IPS-20b (cell line): ENCODE data around the gene GARIN6.

Source experiments
- H3K27ac ChIP-seq: one replicate; pipeline ENCODE4 v1.5.1; 2013; ENCODE audit warnings: low read length
- H3K27me3 ChIP-seq: 2 replicates; pipeline ENCODE4 v1.6.1; 2013; ENCODE audit warnings: mild to moderate bottlenecking, low read length, inconsistent platforms; ENCODE audit not compliant: insufficient read depth
- H3K36me3 ChIP-seq: 2 replicates; pipeline ENCODE4 v1.6.1; 2013; ENCODE audit warnings: low read depth, mild to moderate bottlenecking, inconsistent platforms, low read length, moderate library complexity; ENCODE audit not compliant: insufficient read depth
- H3K4me1 ChIP-seq: 2 replicates; pipeline ENCODE4 v1.6.1; 2013; ENCODE audit warnings: mild to moderate bottlenecking, control low read depth, inconsistent platforms, low read length, moderate library complexity; ENCODE audit not compliant: insufficient read depth
- H3K4me3 ChIP-seq: 2 replicates; pipeline ENCODE4 v1.5.1; 2013; ENCODE audit warnings: mild to moderate bottlenecking, low read length, inconsistent platforms
- H3K9ac ChIP-seq: 2 replicates; pipeline ENCODE4 v1.6.1; 2013; ENCODE audit warnings: low read depth, mild to moderate bottlenecking, inconsistent platforms, low read length, moderate library complexity
- H3K9me3 ChIP-seq: 2 replicates; pipeline ENCODE4 v1.6.1; 2013; ENCODE audit warnings: mild to moderate bottlenecking, low read depth, low read length, inconsistent platforms; ENCODE audit not compliant: insufficient read depth

GARIN6 gene

GRCh38 chr12:99648183-99648582 is 630 bp downstream of the GARIN6 start:
- H3K9ac ChIP-seq = no peak overlapping the region

DNA sequence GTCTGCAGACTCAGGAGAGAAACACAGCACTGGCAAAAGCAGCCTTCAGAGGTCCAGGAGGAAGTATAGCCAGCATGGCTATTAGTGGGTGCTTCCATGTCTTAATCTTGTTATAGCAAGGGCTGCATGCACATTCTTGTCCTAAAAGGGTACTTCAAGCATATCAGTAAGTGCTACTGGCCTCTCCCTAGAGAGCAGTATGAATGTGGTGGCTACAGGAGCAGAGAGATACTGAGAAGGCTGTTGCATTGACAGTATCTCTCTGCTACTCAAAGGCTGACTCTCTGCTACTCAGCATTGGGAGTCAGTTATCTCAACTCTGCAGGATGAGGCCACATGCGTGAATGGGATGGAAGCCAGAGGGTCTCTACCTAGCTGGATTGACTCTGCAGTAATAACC is 2.0 kb downstream of the GARIN6 start:
- H3K27ac ChIP-seq = no peak overlapping the region
- H3K9ac ChIP-seq = no peak overlapping the region
- H3K9me3 ChIP-seq = no peaks in the 10 kb centered on the region
- H3K36me3 ChIP-seq = no peaks in the 10 kb centered on the region
- H3K27me3 ChIP-seq = no peaks in the 10 kb centered on the region
- no peaks in the 10 kb centered on the region for H3K4me1 ChIP-seq
- H3K4me3 ChIP-seq = no peak overlapping the region

More at GRCh38 chr12:99648183-99648582, 630 bp downstream of the GARIN6 start:
- Histone ChIP-seq H3K4me3 (no peak overlapping the region), H3K9me3 (no peaks in the 10 kb centered on the region), H3K27ac (no peak overlapping the region), H3K4me1 (no peaks in the 10 kb centered on the region), H3K36me3 (no peaks in the 10 kb centered on the region), H3K27me3 (no peaks in the 10 kb centered on the region)

DNA sequence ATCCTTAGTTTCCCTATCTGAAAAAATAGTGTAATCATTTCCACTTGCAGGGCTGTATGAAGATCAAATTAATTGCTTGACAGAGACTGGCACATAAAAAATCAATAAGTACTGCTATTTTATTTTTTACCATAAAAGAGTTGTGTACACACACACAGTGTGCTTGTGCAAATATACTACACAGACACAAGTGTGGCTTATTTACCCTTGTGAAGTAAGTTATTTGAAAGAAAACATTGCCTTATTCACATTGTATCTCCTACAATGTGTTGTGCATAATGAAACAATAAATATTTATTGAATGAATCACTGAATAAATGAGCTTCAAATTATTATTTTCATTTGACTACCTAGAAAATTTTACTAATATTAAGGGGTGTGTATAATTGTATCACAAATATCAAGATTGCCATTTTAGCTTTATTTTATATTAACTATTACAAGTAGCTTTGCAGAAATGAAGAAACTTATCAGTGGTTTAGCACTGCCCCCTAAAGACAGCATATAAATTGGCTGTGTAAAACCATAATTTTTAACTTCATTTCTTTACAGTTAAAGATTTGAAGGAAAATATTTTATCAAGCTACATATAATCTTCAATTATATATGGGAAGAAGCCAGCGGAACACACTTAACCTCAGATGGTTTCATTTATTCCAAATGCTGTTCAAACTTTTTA is 11.3 kb downstream of the GARIN6 start:
- H3K36me3 ChIP-seq = no peaks in the 10 kb centered on the region
- H3K4me3 ChIP-seq = no peak overlapping the region
- no peaks in the 10 kb centered on the region for H3K27me3 ChIP-seq
- peaks cover 8% of the 10 kb centered on the region; the same call in 1 of the 2 replicates for H3K4me1 ChIP-seq
- no peak overlapping the region for H3K9ac ChIP-seq
- H3K27ac ChIP-seq = no peak overlapping the region
- no peaks in the 10 kb centered on the region for H3K9me3 ChIP-seq

- no peak overlapping the region for H3K4me3 ChIP-seq
- no peaks in the 10 kb centered on the region for H3K27me3 ChIP-seq
- no peak overlapping the region for H3K9ac ChIP-seq
- peaks cover 8% of the 10 kb centered on the region; the same call in 1 of the 2 replicates for H3K9me3 ChIP-seq
- H3K27ac ChIP-seq = no peak overlapping the region
- peaks cover 19% of the 10 kb centered on the region for H3K4me1 ChIP-seq
- no peaks in the 10 kb centered on the region for H3K36me3 ChIP-seq
Observed at GRCh38 chr12:99670635-99671034, 23.1 kb downstream of the GARIN6 start.

- H3K9ac ChIP-seq = no peak overlapping the region
- H3K4me3 ChIP-seq = no peak overlapping the region
- H3K4me1 ChIP-seq = no peaks in the 10 kb centered on the region
- H3K27ac ChIP-seq = no peak overlapping the region
- no peaks in the 10 kb centered on the region for H3K27me3 ChIP-seq
- H3K9me3 ChIP-seq = no peaks in the 10 kb centered on the region
- no peaks in the 10 kb centered on the region for H3K36me3 ChIP-seq
Observed at GRCh38 chr12:99680276-99680675, 32.7 kb downstream of the GARIN6 start.

DNA sequence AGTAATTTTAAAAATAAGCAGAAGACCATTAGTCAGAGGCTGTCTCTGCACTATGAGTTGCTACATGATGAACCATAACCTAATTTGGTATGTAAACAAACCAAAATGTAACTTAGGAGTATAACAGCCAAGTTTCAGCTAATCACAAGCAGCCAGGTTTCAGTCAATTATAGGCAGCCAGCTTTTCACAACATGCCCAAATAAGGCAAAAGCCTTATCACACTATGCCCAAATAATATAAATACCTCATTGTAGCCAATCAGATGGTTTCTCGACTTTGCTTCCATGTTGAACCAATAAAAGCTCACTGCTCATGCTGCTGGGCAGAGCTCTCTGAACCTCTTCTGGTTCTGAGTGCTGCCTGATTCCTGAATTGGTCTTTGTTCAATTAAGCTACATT is 38.6 kb downstream of the GARIN6 start:
- no peaks in the 10 kb centered on the region for H3K9me3 ChIP-seq
- H3K27me3 ChIP-seq = no peaks in the 10 kb centered on the region
- no peak overlapping the region for H3K27ac ChIP-seq
- no peaks in the 10 kb centered on the region for H3K36me3 ChIP-seq
- H3K9ac ChIP-seq = no peak overlapping the region
- H3K4me1 ChIP-seq = no peaks in the 10 kb centered on the region
- no peak overlapping the region for H3K4me3 ChIP-seq

DNA sequence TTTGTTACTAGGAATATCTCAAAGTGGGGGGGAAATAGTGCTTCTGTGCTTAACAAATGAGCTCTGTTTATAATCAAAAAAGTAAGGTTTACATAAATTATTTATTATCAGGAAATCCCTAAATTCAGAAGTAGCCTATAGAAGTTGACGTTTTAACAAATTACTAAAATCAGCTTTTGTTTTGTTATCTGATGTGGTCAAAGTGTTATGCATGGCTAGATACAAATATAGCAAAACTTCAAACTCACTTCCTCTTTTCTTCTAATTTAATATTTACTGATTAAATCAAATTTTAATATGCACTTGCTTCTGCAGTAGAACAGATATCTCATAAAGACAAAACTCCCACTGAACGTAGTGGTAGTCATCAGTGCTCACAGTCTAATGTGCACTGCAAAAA is 47.5 kb downstream of the GARIN6 start:
- H3K9me3 ChIP-seq = no peaks in the 10 kb centered on the region
- H3K4me3 ChIP-seq = no peak overlapping the region
- H3K27ac ChIP-seq = no peak overlapping the region
- no peaks in the 10 kb centered on the region for H3K36me3 ChIP-seq
- H3K4me1 ChIP-seq = no peaks in the 10 kb centered on the region
- no peaks in the 10 kb centered on the region for H3K27me3 ChIP-seq
- no peak overlapping the region for H3K9ac ChIP-seq
